RCC 7860 (cell line): ENCODE measurements around the gene MSH6.

Experiments
- DNase-seq: peaks from one replicate; pipeline ENCODE4 v3.0.0-alpha.2; 2015; ENCODE audit warnings: low spot score
- FAIRE-seq: peaks from 2 replicates; lab custom pipeline; 2012; peaks lifted over from hg19 to GRCh38; lab: Jason Lieb, UNC

MSH6 gene

GRCh38 chr2:47782671-47783485 lies at the start of gene MSH6:
Gene MSH6 (plus strand): TSS chr2:47783145. CDS start chr2:47783234, 89 bp downstream.
- DNase-seq (peak; percentile 71), FAIRE-seq (no peak)

- no peak for FAIRE-seq
- DNase-seq = no peak
These were observed 47.6 kb upstream of the MSH6 start for GRCh38 chr2:47735136-47735869.

DNA sequence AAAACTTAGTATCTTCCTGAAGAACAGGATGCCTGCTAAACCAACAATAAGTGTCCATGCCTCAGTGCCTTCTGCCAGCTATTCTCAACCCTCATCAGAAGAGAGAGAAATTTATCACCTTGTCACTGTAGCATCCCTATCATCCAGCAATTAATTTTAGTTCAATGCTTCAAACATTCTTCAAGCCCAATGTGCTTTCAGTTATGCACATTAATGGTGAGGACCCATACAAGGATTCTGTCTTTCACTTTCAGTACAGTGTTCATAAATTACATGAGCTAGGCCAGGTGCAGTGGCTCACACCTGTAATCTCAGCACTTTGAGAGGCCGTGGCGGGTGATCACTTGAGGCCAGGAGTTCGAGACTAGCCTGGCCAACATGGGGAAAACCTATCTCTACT lies 47.0 kb upstream of the MSH6 start:
- no peak for FAIRE-seq
- no peak for DNase-seq

DNA sequence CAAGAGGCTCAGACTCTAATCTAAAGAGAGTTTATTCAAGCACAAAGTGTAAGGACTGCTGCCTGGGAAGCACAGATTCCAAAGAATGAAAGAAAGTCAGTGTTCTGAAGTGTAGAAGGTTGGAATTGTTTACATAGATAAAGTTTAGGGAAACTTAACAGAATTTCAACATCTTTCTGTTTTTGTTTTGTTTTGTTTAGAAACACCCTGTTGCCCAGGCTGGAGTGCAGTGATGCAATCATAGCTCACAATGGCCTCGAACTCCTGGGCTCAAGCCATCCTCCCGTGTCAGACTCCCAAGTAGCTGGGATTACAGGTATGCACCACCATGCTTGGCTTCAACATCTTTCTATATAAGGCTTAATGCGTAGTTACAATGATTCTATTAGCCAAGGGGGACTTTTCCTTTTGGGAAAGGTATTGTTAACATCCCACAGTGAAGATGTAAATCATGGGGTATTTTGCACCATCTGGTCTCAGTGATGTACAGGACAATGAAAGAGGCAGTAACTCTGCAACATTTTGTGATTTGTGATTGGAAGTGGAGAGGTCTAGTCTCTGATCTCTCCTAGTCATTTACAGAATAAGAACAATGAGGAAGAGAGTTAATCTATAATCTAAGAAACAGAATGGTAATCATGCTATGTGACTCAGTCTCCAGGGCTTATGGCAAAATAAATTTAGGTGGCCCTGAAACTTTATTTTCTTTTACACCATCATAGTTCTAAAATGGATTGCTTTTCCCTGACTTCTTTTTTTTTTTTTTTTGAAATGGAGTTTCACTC lies 45.6 kb upstream of the MSH6 start:
- DNase-seq = no peak
- no peak for FAIRE-seq

- no peak for DNase-seq
These were observed 44.6 kb upstream of the MSH6 start for GRCh38 chr2:47738331-47738730.

GRCh38 chr2:47741101-47741500 lies 41.8 kb upstream of the MSH6 start:
- DNase-seq (no peak), FAIRE-seq (no peak)

More at GRCh38 chr2:47738331-47738730, 44.6 kb upstream of the MSH6 start:
- FAIRE-seq = no peak

DNA sequence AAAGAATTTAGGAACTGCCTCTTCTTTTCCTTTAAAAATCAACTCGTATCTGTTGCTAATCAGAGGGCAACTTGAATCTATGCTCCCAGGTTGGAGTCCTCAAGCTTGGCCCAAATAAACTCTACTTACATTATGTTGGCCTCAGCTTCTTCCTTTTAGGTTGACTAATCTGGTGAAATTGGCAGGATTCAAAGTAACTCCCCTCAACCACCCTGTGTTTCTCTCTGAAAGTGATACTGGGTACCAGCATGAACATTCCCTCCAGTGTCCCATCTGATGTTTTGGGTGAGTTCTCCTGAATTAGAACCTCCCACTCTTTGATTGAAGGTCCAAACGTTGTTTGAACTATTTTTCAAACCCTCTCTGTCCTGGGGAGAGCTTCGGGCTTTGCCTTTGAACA lies 41.3 kb upstream of the MSH6 start:
- FAIRE-seq (no peak), DNase-seq (no peak)

- DNase-seq (no peak), FAIRE-seq (no peak)
These were observed 38.9 kb upstream of the MSH6 start for GRCh38 chr2:47744074-47744473.

DNA sequence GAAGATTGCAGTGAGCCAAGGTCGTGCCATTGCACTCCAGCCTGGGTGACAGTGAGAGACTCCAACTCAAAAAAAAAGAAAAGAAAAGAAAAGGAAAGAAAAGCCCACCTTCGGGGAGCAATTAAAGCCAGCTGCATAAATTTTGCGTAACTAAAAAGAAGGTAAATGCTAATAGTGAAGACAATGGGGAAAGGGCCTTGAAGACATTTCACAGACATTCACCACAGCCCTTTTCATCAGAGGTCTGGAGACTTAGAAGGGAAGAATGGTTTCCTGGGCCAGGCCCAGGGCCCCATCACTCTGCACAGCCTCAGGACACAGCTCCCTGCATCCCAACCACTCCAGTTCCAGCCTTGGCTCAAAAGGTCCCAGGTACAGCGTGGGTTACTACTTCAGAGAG lies 35.1 kb upstream of the MSH6 start:
- DNase-seq (no peak), FAIRE-seq (no peak)

DNA sequence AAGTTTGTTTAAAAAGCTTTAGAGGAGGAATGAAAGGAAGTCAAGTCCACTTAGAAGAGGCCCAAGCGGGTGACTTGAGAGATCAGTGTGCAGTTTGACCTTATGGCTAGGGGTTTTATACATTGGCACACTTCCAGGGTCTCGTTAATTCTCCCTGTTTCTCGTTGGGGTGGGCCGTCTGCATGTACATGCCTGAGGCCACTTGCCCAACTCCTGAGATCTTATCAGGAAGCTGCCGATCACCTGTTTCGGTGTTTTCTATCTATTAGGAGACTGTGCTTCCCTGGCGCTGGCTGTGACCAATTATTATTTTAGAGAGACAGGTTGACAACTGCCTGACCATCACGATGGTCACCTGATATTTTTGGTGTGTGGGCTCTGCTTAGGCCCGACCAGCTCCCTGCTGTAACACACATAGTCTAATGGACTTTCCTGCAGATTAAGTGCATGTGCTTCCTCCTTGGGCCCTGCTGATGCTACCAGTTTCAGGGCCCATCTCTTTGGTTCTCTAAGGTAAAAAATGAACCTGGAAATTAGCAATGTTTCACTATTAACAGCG lies 31.0 kb upstream of the MSH6 start:
- no peak for FAIRE-seq
- DNase-seq = no peak

DNA sequence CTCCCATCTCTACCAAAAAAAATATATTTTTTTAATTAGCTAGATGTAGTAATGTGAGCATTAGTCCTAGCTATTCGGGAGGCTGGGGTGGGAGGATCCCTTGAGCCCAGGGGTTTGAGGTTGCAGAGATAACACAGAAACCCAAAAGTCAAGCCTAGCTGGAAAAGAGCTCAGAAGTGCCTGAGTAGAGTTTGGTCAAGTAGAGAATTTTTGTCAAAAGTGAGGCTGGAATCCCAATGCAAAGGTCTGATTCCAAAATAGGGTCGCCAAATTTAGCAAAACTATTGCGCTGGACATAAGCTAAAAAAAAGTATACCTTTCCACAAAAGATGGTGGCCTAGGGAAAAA lies 15.5 kb upstream of the MSH6 start:
- FAIRE-seq = no peak
- DNase-seq = no peak

- peak; percentile 6 for DNase-seq
These were observed 14.9 kb upstream of the MSH6 start for GRCh38 chr2:47767880-47768609.

GRCh38 chr2:47769318-47769717 lies 13.6 kb upstream of the MSH6 start:
- DNase-seq (no peak), FAIRE-seq (no peak)

More at GRCh38 chr2:47767880-47768609, 14.9 kb upstream of the MSH6 start:
- FAIRE-seq = no peak

- FAIRE-seq = peak; percentile 66
- peak; percentile 94 for DNase-seq
These were observed 11.7 kb upstream of the MSH6 start for GRCh38 chr2:47771211-47771610.

GRCh38 chr2:47772343-47772742 lies 10.6 kb upstream of the MSH6 start:
- FAIRE-seq (no peak), DNase-seq (no peak)

DNA sequence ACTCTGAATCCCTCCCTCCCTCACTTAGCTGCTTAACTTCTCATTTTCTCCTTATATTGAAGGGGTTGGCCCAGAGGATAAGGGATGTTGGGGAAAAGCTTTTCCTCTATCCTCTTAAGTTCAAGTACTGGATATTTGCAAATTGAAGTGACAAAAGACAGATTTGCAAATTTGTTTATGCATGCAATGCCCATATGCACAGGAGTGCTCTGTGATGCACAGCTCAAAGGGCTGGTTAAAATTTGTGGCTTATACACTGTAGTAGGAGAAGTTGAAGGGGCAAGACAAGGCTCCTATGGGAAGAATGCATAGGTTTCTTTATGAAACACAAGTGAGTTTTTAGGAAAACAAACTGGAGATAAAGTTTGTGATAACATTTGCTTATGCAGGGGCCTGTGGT lies 8.4 kb upstream of the MSH6 start:
- no peak for DNase-seq

GRCh38 chr2:47777277-47777937 lies 5.5 kb upstream of the MSH6 start:
- FAIRE-seq (no peak), DNase-seq (no peak)

More for the DNA sequence above, 8.4 kb upstream of the MSH6 start:
- FAIRE-seq = no peak

DNA sequence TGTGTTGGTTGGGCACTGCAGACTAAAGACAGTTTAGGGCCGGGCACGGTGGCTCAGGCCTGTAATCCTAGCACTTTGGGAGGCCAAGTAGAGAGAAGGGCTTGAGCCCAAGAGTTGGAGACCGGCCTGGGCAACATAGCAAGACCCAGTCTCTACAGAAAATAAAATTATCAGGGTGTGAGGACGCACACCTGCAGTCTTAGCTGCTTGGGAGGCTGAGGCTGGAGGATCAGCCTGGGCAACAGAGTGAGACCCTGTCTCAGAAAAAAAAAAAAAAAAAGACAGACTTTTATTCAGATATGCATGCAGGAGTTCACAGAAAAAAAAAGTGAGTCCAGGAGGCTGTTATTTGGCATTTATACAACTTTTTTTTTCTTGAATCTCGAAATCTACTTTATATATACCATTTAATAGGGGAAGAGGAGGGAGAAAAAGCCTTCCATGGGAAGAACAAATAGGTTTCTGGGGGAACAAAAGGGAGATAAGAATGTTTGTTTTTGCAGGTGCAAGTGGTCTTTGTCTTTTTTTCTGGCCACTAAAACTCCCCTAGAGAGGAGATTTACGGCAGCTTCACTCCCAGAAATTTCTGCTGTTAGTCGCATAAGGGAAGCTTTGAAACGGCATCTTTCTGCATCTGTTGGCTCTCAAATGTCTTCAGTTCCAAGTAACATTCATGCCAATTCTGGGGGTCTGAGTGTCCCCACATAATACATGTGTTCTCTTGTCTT lies 4.1 kb upstream of the MSH6 start:
- DNase-seq (no peak), FAIRE-seq (no peak)

GRCh38 chr2:47779426-47779790 lies 3.5 kb upstream of the MSH6 start:
- no peak for FAIRE-seq
- DNase-seq = no peak

GRCh38 chr2:47782381-47782670 lies 619 bp upstream of the MSH6 start:
- FAIRE-seq = no peak
- no peak for DNase-seq
